ENCODE measurements around the gene RNF222. TPM values are rescaled to one million over a fixed set of nuclear protein-coding genes. Genes with fewer than 3 reads are reported as not detected.

RNF222 gene
- total and polyA plus RNA-seq, 2 of the 8 experiments (the other 6 are each of a cell fraction or from before 2014, with no cell fraction given) = not detected

DNA sequence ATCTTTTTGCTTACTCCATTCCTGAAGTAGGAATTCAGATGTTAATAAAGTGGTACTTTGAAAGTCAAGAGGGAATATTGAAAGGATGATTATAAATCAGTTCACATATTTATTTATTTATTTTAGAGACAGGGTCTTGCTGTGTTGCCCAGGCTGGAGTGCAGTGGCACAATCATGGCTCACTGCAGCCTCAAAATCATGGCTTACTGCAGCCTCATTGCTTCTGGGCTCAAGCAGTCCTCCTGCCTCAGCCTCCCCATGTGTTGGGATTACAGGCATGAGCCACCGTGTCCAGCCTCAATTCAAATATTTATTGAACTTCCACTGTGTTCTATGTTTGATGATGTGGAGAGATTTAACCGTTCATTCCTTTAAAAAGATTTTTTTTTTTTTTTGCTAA is 44.7 kb upstream of the RNF222 start:
- Histone ChIP-seq H2AK5ac (ENCODE audit: low read depth, low read length) (no peak overlapping the region), H4K91ac (replicated peaks; ENCODE audit: insufficient read length, low read length) (no peak overlapping the region), H3K18ac (ENCODE audit: extremely low read depth, low read length) (no peak overlapping the region)
- TF ChIP-seq POLR2A (IDR thresholded peaks at IDR 0.05; ENCODE audit: control extremely low read depth in 1 of 2, low read depth in 2 of 2, low read length in 2 of 2) (no peak), TAF7 (optimal IDR thresholded peaks at IDR 0.05; ENCODE audit: borderline replicate concordance, low read depth, low read length) (no peak), KDM1A (IDR thresholded peaks at IDR 0.05; ENCODE audit: borderline replicate concordance, low read length) (no peak), JUN (IDR thresholded peaks at IDR 0.05; ENCODE audit: low read depth, low read length) (no peak), YY1 (IDR thresholded peaks at IDR 0.05; ENCODE audit: low read depth, low read length) (no peak), TEAD4 (IDR thresholded peaks at IDR 0.05; ENCODE audit: low read depth, low read length) (no peak), PHF8 (conservative IDR thresholded peaks at IDR 0.05; ENCODE audit: low read depth, low read length) (no peak), MAFK (IDR thresholded peaks at IDR 0.05; ENCODE audit: low read depth, low read length) (no peak), CHD1 (IDR thresholded peaks at IDR 0.05; ENCODE audit: low read depth, low read length) (no peak), SIX5 (IDR thresholded peaks at IDR 0.05; ENCODE audit: low read depth, low read length) (no peak), SP1 (IDR thresholded peaks at IDR 0.05; ENCODE audit: low read depth, low read length) (no peak), SIN3A (conservative IDR thresholded peaks at IDR 0.05 in 1 of 2, IDR thresholded peaks at IDR 0.05 in 1 of 2; ENCODE audit: low read depth in 1 of 2, low read length in 2 of 2) (no peak), SRF (IDR thresholded peaks at IDR 0.05; ENCODE audit: low read depth, low read length) (no peak), TCF12 (IDR thresholded peaks at IDR 0.05; ENCODE audit: low read depth, low read length) (no peak)
- TF ChIP-seq, protein P1, sequence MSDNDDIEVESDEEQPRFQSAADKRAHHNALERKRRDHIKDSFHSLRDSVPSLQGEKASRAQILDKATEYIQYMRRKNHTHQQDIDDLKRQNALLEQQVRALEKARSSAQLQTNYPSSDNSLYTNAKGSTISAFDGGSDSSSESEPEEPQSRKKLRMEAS (IDR thresholded peaks at IDR 0.05) = no peak

More for the DNA sequence above, 44.7 kb upstream of the RNF222 start:
- H3K9ac ChIP-seq (replicated peaks in 1 of 4; ENCODE audit: extremely low read depth in 1 of 4, low read depth in 3 of 4, low read length in 3 of 4) = no peak overlapping the region
- peaks cover 0 to 9% (median under 1%) of the 10 kb centered on the region in 4 experiments; a peak in 3 of 8 replicates for H3K36me3 ChIP-seq (ENCODE audit: control insufficient read depth in 2 of 4, insufficient read depth in 4 of 4, low read length in 3 of 4)
- H3K27me3 ChIP-seq (replicated peaks in 1 of 4; ENCODE audit: control insufficient read depth in 3 of 4, extremely low read depth in 1 of 4, insufficient read depth in 3 of 4, low read length in 3 of 4) = no peaks in the 10 kb centered on the region
- FAIRE-seq (no peak), DNase-seq (ENCODE audit: low read depth in 1 of 2, low spot score in 2 of 2) (no peak)
- no peak overlapping the region for H2BK15ac ChIP-seq (ENCODE audit: low read length)
- peaks cover 0 to 2% of the 10 kb centered on the region in 2 experiments for H4K20me1 ChIP-seq (replicated peaks in 1 of 2; ENCODE audit: control insufficient read depth in 1 of 2, insufficient read depth in 2 of 2, low read length in 2 of 2)
- 97% methylated on average over 2 of the region's 2 CpGs; no CpG with 5 or more reads in 1 of the 2 experiments for WGBS, 2 experiments (ENCODE audit: extremely low coverage in 1 of 2, insufficient coverage in 1 of 2, insufficient read length in 1 of 2, insufficient replicate concordance in 2 of 2, low coverage in 1 of 2, low lambda C conversion rate in 2 of 2, missing lambda C conversion rate in 1 of 2)
- no peaks in the 10 kb centered on the region; a peak in 1 of 7 replicates for H3K4me1 ChIP-seq (replicated peaks in 1 of 4; ENCODE audit: control insufficient read depth in 3 of 4, insufficient read depth in 4 of 4, low read length in 3 of 4)
- no peak overlapping the region for H2BK12ac ChIP-seq (ENCODE audit: low read depth, low read length)
- H2BK5ac ChIP-seq (ENCODE audit: low read depth, low read length) = no peak overlapping the region
- no peak overlapping the region for H3K4me3 ChIP-seq (ENCODE audit: extremely low read depth in 1 of 4, insufficient read depth in 2 of 4, low read depth in 3 of 4, low read length in 4 of 4)
- H3K23me2 ChIP-seq (ENCODE audit: low read depth, low read length) = no peaks in the 10 kb centered on the region
- no peak overlapping the region for H4K8ac ChIP-seq (ENCODE audit: extremely low read depth, insufficient read depth, low read length)
- H3K9me3 ChIP-seq (ENCODE audit: insufficient read depth in 2 of 2, low read depth in 1 of 2, low read length in 1 of 2) = no peaks in the 10 kb centered on the region
- no peak overlapping the region for H2BK120ac ChIP-seq (replicated peaks; ENCODE audit: low read depth, low read length)
- no peak overlapping the region for H3K14ac ChIP-seq (ENCODE audit: insufficient read length)
- H3K23ac ChIP-seq (ENCODE audit: insufficient read length) = no peak overlapping the region
- H4K5ac ChIP-seq (ENCODE audit: insufficient read length, low read depth, low read length) = no peak overlapping the region
- no peak overlapping the region for H3K4me2 ChIP-seq (ENCODE audit: insufficient read depth in 1 of 2, low read depth in 2 of 2, low read length in 2 of 2)
- H3K27ac ChIP-seq (ENCODE audit: low read depth, low read length) = no peak overlapping the region
- H3K56ac ChIP-seq (replicated peaks; ENCODE audit: insufficient read length, low read depth, low read length) = no peak overlapping the region
- H2BK20ac ChIP-seq (ENCODE audit: low read length) = no peak overlapping the region
- H2AFZ ChIP-seq (ENCODE audit: low read length) = no peak overlapping the region
- no peak overlapping the region for H3K4ac ChIP-seq (replicated peaks; ENCODE audit: insufficient read length, low read depth, low read length)
- H3K79me1 ChIP-seq (ENCODE audit: low read depth, low read length) = no peaks in the 10 kb centered on the region; the same call in 1 of the 2 replicates
- CTCF ChIA-PET (ENCODE audit: partially characterized antibody) = no interaction called here
- POLR2A ChIA-PET (ENCODE audit: partially characterized antibody) = no interaction called here
- H3K79me2 ChIP-seq (ENCODE audit: control insufficient read depth in 1 of 2, insufficient read depth in 2 of 2, low read length in 2 of 2) = peaks cover 0 to 44% of the 10 kb centered on the region in 2 experiments; a peak in 2 of 4 replicates

Data from H1 (cell line).